ENCODE results near the gene STK32B. TPM values are rescaled to one million over a fixed set of nuclear protein-coding genes. Genes with fewer than 3 reads are reported as not detected.
A peak's percentile ranks its signal among the peaks of the same experiment; 100 is the strongest.

STK32B gene
- total RNA-seq, 1 experiment from 2014 or later: 1.1 TPM

- intact Hi-C loops (cut with micrococcal nuclease): no loop called here
- Histone ChIP-seq H3K27ac (ENCODE audit: low read length) (no peak overlapping the region), H3K4me1 (ENCODE audit: insufficient read depth, low read length) (peaks cover 8% of the 10 kb centered on the region; the same call in 1 of the 2 replicates), H3K4me2 (ENCODE audit: low read length) (no peak overlapping the region), H2AFZ (ENCODE audit: low read length) (no peak overlapping the region), H4K20me1 (ENCODE audit: low read length) (no peaks in the 10 kb centered on the region), H3F3A (ENCODE audit: low read length, unreplicated experiment) (no peaks in the 10 kb centered on the region), H3K9me3 (ENCODE audit: low read length) (no peaks in the 10 kb centered on the region), H3K9me2 (replicated peaks; ENCODE audit: low read length) (no peaks in the 10 kb centered on the region), H3K4me3 (ENCODE audit: low read length) (no peak overlapping the region), H3K9ac (ENCODE audit: low read length) (no peak overlapping the region), H3K27me3 (ENCODE audit: low read length) (peaks cover 17% of the 10 kb centered on the region), H3K36me3 (ENCODE audit: low read depth, low read length) (no peaks in the 10 kb centered on the region), H3K79me2 (ENCODE audit: low read length) (no peaks in the 10 kb centered on the region)
- CTCF ChIA-PET: no interaction called here
- no peak for ATAC-seq
- no peak for TF ChIP-seq EZH2phosphoT487 (IDR thresholded peaks at IDR 0.05; ENCODE audit: borderline replicate concordance, low read length)
- TF ChIP-seq, protein P1, sequence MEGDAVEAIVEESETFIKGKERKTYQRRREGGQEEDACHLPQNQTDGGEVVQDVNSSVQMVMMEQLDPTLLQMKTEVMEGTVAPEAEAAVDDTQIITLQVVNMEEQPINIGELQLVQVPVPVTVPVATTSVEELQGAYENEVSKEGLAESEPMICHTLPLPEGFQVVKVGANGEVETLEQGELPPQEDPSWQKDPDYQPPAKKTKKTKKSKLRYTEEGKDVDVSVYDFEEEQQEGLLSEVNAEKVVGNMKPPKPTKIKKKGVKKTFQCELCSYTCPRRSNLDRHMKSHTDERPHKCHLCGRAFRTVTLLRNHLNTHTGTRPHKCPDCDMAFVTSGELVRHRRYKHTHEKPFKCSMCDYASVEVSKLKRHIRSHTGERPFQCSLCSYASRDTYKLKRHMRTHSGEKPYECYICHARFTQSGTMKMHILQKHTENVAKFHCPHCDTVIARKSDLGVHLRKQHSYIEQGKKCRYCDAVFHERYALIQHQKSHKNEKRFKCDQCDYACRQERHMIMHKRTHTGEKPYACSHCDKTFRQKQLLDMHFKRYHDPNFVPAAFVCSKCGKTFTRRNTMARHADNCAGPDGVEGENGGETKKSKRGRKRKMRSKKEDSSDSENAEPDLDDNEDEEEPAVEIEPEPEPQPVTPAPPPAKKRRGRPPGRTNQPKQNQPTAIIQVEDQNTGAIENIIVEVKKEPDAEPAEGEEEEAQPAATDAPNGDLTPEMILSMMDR (conservative IDR thresholded peaks at IDR 0.05; ENCODE audit: low read depth, low read length): no peak
- TF ChIP-seq EZH2 (IDR thresholded peaks at IDR 0.05; ENCODE audit: low read length, unreplicated experiment): no peak
- DNase-seq: no peak
- BruUV-seq (replicated peaks): no TSS peak
- POLR2A ChIA-PET (ENCODE audit: unreplicated experiment): no interaction called here
Measured at GRCh38 chr4:5211282-5211839, 160.1 kb downstream of the STK32B start.

DNA sequence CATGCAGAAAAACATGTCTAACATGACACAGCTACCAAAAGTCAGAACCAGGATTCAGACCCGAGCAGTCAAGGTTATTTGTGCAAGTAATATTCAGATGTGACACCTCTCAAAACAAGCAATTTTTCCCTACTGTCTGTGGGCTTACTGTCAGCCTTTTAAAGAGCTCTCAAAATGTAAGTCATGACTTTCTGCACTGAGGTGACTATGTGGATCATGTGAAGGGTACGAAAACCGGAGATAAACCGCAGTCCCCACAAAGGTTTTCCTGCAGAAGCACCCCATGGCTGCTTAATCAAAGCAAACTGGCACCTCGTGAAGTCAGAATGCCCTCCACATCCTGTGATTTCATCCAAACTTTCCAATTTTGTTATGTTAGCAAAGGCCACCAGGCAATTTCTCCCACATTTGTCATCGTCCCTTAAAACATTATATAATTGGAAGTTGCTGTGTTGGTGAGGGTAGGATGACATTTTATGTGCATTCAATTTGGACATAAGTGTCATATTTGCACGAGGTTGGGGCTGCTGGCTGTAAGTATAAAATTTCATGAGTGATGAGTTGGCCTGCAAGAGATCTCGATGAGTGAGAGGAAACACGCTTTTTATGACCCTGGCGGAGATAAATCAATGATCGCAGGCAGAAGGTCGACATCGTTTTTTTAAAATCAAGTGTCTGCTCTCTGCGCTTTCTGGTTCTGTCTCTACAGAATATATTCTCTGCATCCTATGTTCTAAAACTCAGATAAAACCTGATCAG, 161.2 kb downstream of the STK32B start:
- no peak overlapping the region for H3K27ac ChIP-seq (ENCODE audit: low read length)
- no peak overlapping the region for H3K9ac ChIP-seq (ENCODE audit: low read length)
- TF ChIP-seq, protein P1 (conservative IDR thresholded peaks at IDR 0.05; ENCODE audit: low read depth, low read length): no peak
- TF ChIP-seq EZH2phosphoT487 (IDR thresholded peaks at IDR 0.05; ENCODE audit: borderline replicate concordance, low read length): no peak
- TF ChIP-seq EZH2 (IDR thresholded peaks at IDR 0.05; ENCODE audit: low read length, unreplicated experiment): no peak
- H3K9me3 ChIP-seq (ENCODE audit: low read length): no peaks in the 10 kb centered on the region
- peak; percentile 35 for DNase-seq
- BruUV-seq (replicated peaks): no TSS peak
- intact Hi-C loops (cut with micrococcal nuclease): no loop called here
- H3K9me2 ChIP-seq (replicated peaks; ENCODE audit: low read length): no peaks in the 10 kb centered on the region
- H3K27me3 ChIP-seq (ENCODE audit: low read length): peaks cover 17% of the 10 kb centered on the region
- no peaks in the 10 kb centered on the region for H3F3A ChIP-seq (ENCODE audit: low read length, unreplicated experiment)
- H3K36me3 ChIP-seq (ENCODE audit: low read depth, low read length): no peaks in the 10 kb centered on the region
- H3K4me2 ChIP-seq (ENCODE audit: low read length): no peak overlapping the region; the same call in 1 of the 2 replicates
- H4K20me1 ChIP-seq (ENCODE audit: low read length): no peaks in the 10 kb centered on the region
- POLR2A ChIA-PET (ENCODE audit: unreplicated experiment): no interaction called here
- CTCF ChIA-PET: no interaction called here
- no peaks in the 10 kb centered on the region for H3K79me2 ChIP-seq (ENCODE audit: low read length)
- ATAC-seq: no peak
- H3K4me3 ChIP-seq (ENCODE audit: low read length): no peak overlapping the region
- H2AFZ ChIP-seq (ENCODE audit: low read length): no peak overlapping the region
- H3K4me1 ChIP-seq (ENCODE audit: insufficient read depth, low read length): peaks cover 8% of the 10 kb centered on the region; the same call in 1 of the 2 replicates

DNA sequence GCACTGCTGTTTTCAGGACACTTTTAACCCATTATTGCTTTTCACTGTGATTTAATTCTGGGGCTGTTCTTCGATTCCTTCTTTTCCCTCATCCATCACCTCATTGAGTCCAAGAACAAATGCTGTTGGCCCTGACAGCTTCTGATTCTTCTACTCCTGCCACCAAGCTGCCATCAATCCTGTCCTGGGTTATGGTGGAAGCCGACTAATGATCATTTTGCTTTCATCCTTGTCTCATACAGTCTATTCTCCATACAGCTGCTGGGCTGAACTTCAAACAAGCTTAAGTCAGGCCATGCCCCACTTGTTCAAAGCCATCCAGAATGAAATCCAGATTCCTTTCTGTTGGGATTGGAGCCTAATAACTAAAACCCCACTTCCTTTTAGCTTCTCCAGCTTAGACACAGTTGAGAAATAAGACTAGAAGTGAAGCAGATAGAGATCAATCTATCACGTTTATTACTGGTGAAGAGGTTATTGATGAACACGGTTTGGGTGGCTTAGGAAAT, 161.9 kb downstream of the STK32B start:
- CTCF ChIA-PET: no interaction called here
- no peak overlapping the region for H3K9ac ChIP-seq (ENCODE audit: low read length)
- no peak overlapping the region for H3K4me2 ChIP-seq (ENCODE audit: low read length)
- POLR2A ChIA-PET (ENCODE audit: unreplicated experiment): no interaction called here
- no TSS peak for BruUV-seq (replicated peaks)
- no peak overlapping the region for H3K4me3 ChIP-seq (ENCODE audit: low read length)
- peaks cover 17% of the 10 kb centered on the region for H3K27me3 ChIP-seq (ENCODE audit: low read length)
- H4K20me1 ChIP-seq (ENCODE audit: low read length): no peaks in the 10 kb centered on the region
- H2AFZ ChIP-seq (ENCODE audit: low read length): no peak overlapping the region
- DNase-seq: no peak
- H3K36me3 ChIP-seq (ENCODE audit: low read depth, low read length): no peaks in the 10 kb centered on the region
- H3K27ac ChIP-seq (ENCODE audit: low read length): no peak overlapping the region
- H3K79me2 ChIP-seq (ENCODE audit: low read length): no peaks in the 10 kb centered on the region
- H3K9me3 ChIP-seq (ENCODE audit: low read length): no peaks in the 10 kb centered on the region
- intact Hi-C loops (cut with micrococcal nuclease): no loop called here
- no peaks in the 10 kb centered on the region for H3F3A ChIP-seq (ENCODE audit: low read length, unreplicated experiment)
- no peak for ATAC-seq
- TF ChIP-seq, protein P1 (conservative IDR thresholded peaks at IDR 0.05; ENCODE audit: low read depth, low read length): no peak
- TF ChIP-seq EZH2phosphoT487 (IDR thresholded peaks at IDR 0.05; ENCODE audit: borderline replicate concordance, low read length): no peak
- TF ChIP-seq EZH2 (IDR thresholded peaks at IDR 0.05; ENCODE audit: low read length, unreplicated experiment): no peak
- H3K9me2 ChIP-seq (replicated peaks; ENCODE audit: low read length): no peaks in the 10 kb centered on the region
- peaks cover 8% of the 10 kb centered on the region; the same call in 1 of the 2 replicates for H3K4me1 ChIP-seq (ENCODE audit: insufficient read depth, low read length)
